Esophagus muscularis mucosa (tissue), 3 donors: ENCODE results near the gene PCNX1.

Experiments
- CTCF ChIP-seq, 3 experiments: fragments of 200-600 bp in 2 of 3; fragments of 450-650 bp in 1 of 3; sonication (generic) in 2 of 3; IDR thresholded peaks; one replicate each; pipeline ENCODE4 v1.5.1; 2017 to 2019; ENCODE audit warnings: antibody characterized with exemption in 3 of 3, mild to moderate bottlenecking in 2 of 3, moderate library complexity in 1 of 3
- POLR2A ChIP-seq: fragments of 450-650 bp; IDR thresholded peaks from one replicate; pipeline ENCODE4 v1.6.1; 2017; ENCODE audit warnings: antibody characterized with exemption, moderate library complexity, mild to moderate bottlenecking, low read depth
- POLR2AphosphoS5 ChIP-seq, 2 donors: sonication (generic); formaldehyde crosslinking; IDR thresholded peaks; one replicate each; pipeline ENCODE4 v1.6.1; 2017; ENCODE audit warnings: antibody characterized with exemption in 2 of 2

GRCh38 chr14:71054706-71055105, 147.4 kb downstream of the PCNX1 start:
- no peak for TF ChIP-seq CTCF (IDR thresholded peaks at IDR 0.05)
- no peak for TF ChIP-seq POLR2A
- no peak for TF ChIP-seq POLR2AphosphoS5 (IDR thresholded peaks at IDR 0.05)
